Stimulated activated CD8-positive, alpha-beta memory T cell treated with anti-CD3 and anti-CD28 coated beads, Interleukin-7, amount 100 ng/mL, for 4 hours (primary cell): ENCODE results near the gene ANGPTL2.

Experiments
- DNase-seq, 2 donors: peaks; one replicate each; pipeline ENCODE4 v3.0.0-alpha.2; 2020; ENCODE audit warnings: low read depth in 2 of 2

ANGPTL2 gene

GRCh38 chr9:127076860-127077643 lies 45.4 kb downstream of the ANGPTL2 start:
- no peak for DNase-seq

DNA sequence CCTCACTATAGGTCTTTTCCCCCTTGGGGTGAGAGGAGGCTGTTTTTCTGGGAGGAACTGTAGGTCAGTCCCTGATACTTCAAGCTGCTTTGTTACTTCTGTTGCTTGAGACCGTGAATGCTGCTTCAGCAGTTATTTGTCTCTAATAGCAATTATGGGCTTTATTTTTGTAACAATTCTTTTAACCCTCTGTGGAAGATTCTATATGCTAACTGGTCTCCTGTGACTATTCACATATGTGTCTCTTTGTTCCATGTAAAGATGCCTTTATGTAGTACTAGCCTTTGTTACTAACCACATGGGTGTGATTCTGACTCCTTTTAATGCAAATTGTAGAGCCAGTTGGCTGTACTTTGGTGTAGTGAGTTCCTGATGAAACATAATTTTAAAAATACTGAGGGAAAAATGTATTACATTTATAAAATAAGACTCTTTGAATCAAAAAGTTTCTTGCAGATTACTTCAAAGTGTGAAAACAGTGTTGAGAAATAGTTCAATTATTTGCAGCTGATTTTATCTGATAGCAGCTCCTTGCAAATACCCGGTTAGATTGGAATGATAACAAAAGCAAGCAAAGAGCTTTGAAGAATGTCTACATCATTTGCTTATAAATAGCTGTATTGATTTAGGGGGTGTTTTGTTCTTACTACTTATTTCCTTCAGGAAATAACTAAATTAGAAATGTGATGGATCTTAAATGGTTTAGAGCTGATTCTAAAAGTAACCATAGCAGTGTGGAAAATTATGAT lies 46.6 kb downstream of the ANGPTL2 start:
- DNase-seq = no peak

DNA sequence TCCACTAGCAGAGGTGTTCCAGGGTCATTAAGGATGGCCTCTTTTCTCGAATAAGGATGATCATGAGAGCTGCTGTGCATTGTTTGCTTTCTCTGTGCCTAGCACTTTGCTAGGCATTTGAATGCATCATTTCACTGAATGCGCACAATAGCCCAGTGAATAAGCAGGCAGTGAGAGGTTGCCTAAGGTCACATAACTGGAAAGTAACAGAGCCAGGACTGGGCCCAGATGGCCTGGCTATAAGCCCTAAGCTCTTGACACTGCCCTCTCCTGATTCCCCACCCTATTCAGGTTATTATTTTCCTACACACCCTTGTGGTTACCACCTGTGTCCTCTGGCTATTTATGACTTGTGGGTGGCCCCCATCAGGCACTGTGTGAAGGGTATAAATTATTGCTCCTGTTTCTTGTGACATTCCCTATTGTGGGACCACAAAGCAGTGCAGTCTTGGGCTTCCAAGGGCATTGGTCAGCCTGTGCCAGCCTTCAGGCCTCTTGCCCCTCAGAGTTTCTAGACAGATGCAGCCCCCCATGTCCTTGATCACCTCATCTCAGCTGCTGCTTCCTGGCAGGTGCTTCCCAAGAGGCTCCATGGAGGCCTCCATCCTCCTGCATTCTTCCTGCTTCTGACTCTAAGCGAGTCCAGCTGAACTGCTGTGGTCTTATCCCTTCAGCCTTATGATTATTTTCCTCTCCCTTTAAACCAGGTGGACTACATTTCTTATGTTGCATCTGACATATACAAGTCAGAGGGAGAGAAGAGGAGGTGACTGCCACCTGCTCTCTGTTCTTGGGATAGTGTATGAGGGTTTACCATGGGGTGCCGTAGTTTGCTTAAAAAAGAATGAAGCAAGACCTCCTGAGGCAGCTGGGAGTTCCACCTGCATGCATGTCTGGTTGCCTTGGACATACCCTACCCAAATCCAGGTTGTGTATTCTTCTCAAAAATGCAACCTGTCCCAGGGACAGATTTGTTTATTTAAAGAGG lies 47.6 kb downstream of the ANGPTL2 start:
- DNase-seq = no peak

GRCh38 chr9:127067603-127068220 lies 54.7 kb downstream of the ANGPTL2 start:
- DNase-seq = no peak

GRCh38 chr9:127066851-127067136 lies 55.6 kb downstream of the ANGPTL2 start:
- DNase-seq = no peak

DNA sequence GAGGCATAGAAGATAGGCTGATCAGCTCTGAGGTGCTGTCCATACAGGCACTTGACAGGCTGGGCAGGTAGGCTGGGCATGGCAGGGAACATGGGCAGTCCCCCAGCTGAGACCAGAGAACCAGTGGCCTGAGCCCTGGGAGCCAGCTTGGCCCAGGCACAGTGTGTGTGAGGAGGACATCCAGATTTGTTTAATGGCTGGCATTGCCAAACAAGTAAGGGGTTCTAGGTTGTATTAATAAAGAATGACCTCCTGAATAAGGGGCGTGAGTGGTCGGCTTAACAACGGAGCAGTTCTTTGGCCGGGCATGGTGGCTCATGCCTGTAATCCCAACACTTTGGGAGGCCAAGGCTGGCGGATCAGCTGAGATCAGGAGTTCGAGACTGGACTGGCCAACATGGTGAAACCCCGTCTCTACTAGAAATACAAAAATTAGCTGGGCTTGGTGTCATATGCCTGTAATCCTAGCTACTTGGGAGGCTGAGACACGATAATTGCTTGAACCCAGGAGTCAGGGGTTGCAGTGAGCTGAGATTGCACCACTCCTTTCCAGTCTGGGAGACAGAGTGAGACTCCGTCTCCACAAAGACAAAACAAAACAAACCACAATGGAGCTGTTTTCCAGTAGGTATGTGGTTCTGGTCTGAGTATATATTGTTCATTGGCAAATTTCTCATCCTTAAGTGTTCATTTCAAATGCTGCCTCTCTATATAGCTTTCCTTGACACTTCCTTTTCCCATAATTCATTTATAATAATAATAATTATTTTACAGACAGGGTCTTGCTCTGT lies 56.2 kb downstream of the ANGPTL2 start:
- DNase-seq = no peak

DNA sequence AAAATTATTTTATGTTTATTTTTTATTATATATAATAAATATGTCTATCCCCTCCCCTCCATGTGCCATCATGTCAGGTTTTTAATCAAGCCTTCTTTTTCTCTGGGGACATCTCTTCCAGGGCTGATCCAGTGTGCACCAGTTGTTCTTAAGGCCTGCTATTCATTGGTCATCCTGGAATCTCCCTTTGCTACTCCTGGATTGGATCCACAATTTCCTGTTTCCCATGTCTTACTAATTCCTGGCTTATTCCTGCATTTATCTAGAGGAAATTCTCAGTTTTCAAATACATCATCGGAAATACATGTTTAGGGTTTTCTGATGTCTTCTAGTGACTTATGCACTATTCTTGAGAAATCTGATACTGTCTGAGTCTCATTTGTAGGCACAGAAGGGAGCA lies 56.8 kb downstream of the ANGPTL2 start:
- DNase-seq = no peak

DNA sequence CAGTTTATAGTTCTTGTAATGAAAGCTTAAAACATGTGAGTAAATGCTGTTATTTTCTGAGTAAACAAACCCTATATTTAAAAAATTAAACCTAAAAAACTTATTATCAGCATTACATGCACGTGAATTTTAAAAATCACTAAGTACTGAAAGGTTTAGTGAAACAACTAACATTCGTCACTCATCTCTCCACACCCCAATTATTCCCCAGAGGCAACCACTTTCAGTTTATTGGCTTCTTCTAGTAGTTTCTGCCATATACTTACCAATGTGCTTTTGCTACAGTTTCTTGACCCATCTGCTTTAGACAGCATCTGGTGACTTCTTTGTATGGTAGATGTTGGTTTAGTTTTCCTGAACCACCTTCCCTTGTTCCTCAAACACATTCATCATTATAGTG lies 58.1 kb downstream of the ANGPTL2 start:
- DNase-seq = no peak

DNA sequence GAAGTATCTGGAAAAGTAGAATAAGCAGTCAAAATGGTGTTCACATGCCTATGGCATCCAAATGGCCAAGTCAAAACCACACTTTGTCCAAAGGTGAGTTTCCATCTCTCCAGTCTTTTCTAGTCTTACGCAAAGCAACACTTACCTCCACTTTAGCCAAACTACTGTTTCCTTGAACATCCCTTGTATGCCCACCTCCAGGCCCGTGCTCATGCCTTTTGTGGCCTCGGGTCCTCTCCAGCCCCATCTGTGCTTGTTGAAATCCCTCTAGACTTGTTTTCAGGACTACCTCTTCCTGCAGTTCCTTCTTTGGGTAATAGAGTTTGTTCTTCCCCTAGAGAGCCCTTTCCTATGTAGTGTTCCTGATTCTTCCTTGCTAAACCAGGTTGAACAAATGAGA lies 61.0 kb downstream of the ANGPTL2 start:
- DNase-seq = no peak

GRCh38 chr9:127059765-127060361 lies 62.6 kb downstream of the ANGPTL2 start:
- DNase-seq = no peak

DNA sequence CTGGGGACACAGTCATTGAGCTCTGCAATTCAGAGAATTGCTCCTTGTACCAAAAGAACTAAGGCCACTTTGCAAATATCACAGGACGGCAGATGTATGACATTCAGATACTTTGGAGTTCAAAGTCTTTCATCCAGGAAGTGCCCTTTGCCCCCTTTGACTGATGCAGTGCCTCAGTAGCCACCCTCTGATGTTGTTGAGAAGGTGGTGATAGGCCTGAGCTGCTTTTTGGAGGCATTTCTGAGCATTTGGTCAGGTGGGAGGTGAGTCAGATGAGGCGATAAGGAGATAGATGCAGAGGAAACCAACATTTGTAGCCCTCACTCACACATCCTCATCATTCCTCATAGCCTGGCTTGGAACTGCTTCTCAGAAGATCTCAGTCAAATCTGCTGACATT lies 63.4 kb downstream of the ANGPTL2 start:
- no peak for DNase-seq

DNA sequence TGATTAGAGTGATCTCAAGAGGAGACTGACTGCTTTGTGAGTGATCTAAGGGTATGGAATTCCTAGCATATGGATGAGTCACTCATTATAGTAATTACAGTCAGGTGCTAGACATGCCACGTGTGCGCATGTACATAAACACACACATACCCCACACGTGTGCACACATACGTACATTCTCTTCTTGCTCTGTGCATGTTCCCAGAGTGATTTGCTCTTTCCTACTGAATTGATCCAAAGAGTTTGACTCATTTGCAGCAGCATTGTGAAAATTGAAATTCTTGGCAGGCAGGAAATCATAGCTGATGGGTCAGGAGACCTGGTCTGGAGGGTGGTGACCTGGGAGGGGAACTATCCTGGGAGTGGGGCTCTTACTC lies 63.8 kb downstream of the ANGPTL2 start:
- no peak for DNase-seq

DNA sequence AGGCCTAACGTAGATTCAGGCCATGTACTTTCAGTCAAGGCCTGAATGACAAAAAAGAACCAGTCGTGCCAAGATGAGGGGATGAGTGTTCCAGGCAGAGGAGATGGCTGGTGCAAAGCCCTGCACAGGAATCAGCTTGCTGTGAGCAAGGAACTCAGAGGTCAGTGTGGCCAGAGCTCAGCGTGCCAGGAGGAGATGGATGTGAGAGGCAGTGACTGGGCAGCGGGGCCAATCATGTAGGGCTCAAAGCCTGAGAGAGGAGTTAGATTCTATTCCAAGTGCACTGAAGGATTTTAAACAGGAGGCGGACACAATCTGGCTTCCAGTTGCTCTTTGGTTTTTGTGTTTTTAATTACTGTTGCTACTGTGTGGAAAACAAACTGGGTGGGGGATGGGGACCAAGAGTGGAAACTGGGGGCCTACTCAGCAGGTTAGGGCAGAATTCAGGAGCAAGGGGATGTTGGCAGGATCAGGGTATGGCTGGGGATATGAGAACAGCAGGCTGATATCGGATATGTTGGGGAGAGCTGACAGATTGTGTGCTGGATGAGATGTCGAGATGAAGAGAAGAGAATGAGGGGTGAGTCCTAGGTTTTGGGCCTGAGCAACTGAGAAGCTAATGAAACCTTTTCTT lies 64.3 kb downstream of the ANGPTL2 start:
- DNase-seq = no peak

GRCh38 chr9:127056446-127056845 lies 66.0 kb downstream of the ANGPTL2 start:
- no peak for DNase-seq

DNA sequence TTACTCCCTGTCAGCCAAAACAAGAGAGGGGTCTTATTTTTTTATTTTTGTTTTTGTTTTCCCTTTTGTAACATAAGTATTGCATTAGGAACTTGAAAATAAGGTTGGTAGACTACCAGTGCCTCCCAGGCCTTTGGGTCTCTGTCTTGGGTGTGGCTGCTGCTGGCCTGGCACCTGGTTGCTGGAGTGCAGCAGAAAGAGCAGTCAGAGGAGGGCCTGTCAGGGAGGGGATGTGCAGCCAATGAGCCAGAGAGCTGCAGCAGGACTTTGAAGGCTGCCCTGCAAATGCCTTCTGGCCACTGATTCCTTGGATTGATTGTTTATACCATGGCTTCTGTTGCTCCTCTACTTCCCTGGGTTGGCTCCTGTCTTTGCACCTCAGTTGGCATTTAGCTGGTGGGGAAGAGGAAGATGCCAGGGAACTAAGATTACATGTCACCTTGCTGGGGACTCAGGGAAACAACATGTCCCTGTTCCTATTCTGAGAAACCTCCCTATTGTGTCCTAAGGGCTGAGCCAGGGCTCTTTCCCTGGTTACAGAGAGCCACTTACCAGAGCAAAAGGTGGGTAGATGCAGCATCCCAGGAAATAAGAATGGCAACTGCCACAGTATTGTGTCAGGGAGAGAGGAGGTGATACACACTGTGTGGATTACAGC lies 66.6 kb downstream of the ANGPTL2 start:
- DNase-seq = no peak

DNA sequence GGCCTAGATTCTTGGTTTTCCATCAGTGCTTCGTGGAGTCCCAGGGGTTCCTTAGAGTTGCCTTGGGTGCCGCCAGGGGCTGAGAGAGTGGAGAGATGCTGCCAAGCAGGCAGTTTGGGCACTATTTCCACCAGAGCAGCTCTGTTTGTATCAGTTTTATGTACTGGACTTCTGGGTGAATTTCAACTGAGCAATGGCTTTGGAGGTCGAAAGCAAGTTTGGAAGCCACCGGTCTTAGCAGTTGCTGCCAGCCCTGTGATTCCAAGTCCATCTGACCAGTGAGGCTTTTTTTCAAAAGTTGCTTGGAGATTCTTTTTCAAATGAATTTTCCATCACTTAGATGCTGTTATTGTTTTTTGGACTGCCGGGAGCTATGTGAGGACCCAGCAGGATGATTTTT lies 68.5 kb downstream of the ANGPTL2 start:
- DNase-seq = no peak

DNA sequence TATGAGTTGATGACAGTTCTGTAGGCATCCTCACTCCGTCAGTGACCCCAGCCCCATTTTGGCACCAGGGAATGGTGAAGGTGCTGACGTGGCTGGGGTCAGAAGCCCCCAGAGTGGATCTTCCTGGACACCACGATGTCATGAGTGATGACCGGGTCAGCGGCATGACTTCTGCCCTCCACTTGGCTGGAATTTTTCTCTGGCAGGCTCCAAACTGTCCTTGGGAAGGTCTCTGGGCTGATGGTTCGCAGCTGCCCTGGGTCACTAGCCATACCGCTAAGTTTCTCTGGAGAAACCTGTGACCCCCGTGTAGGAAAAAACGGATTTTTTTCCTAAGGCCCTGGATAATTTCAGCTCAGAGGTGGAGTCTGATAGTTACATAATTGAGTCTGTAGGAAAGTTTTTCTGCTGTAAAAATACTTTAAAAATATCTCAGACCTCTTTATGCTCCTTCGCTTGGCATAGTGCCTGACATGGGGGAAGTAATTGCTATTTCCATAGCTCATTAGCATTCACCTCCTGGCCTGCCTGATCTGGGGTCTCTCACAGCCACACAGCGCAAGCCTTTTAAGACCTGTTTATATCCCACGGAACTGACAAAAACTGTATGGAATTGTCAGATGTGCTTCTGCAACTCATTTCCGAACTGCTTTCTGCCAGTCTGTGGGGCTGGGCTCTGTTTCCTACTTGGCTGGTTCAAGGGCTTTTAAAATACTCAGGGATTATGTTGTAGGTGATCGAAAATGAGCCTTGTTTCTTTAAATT lies 69.2 kb downstream of the ANGPTL2 start:
- no peak for DNase-seq

DNA sequence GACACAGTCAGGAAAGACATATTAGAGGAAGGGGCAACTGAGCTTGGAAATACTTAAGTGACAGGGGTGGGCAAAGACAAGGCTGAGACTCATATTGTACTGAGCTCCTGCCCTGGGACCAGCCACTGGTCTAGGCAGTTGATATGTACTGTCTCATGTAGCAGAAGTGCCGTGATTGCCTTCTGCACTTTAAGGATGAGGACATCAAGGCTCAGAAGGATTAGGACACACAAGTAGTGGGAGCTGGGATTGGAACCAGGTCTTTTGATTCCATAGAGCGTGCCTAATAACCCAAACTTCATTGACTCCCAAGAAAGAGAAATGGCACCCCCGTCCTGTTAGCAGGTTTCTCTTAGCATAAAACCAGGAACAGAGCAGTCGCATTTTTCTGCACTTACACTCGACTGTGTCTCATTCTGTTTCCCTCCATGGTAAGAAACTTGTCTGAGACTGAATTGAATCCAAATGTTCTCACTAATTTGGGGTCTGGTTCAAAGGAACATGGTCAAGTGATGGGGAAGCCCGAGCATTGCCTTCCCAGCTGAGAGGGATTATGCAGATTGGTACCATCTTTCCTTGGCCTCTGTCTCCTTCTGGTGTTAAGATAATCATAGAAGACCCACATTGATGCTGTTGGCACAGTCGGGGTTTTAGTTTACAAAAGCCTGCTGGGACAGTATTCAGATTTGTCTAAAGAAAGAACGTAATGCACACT lies 70.4 kb downstream of the ANGPTL2 start:
- no peak for DNase-seq
